Pancreas (tissue), 10 donors: ENCODE results near the gene CFAP298. TPM values are rescaled to one million over a fixed set of nuclear protein-coding genes. Genes with fewer than 3 reads are reported as not detected.

Experiments
- ATAC-seq, 4 donors: fragments of 200-7000 bp; cut with Tn5 transposase; one replicate each; pipeline versions ENCODE4 v1.8.0 to v1.9.1; 2020; ENCODE audit warnings: mild to moderate bottlenecking in 4 of 4, moderate library complexity in 4 of 4
- DNase-seq, 6 donors: peaks; one replicate each; pipeline ENCODE4 v3.0.0-alpha.2; 2020
- FAIRE-seq: peaks from 2 replicates; lab custom pipeline; 2012; peaks lifted over from hg19 to GRCh38; lab: Jason Lieb, UNC
- H3K27ac ChIP-seq, 4 donors: fragments of 200-600 bp; sonication (generic); 1 replicate in 3 of 4; 2 replicates in 1 of 4; pipeline versions ENCODE4 v1.5.0 to v1.8.0; 2020
- H3K27me3 ChIP-seq, 4 donors: fragments of 200-600 bp; one replicate each; pipeline ENCODE4 v1.8.0; 2021
- H3K36me3 ChIP-seq, 3 donors: fragments of 200-600 bp; sonication (generic) in 1 of 3; one replicate each; pipeline versions ENCODE4 v1.5.0 to v1.8.0; 2020 to 2021
- H3K4me1 ChIP-seq, 3 donors: fragments of 200-600 bp; one replicate each; pipeline ENCODE4 v1.8.0; 2021
- H3K4me3 ChIP-seq, 4 donors: fragments of 200-600 bp; sonication (generic) in 2 of 4; one replicate each; pipeline versions ENCODE4 v1.5.0 to v1.8.0; 2020 to 2021
- H3K9me3 ChIP-seq, 4 donors: fragments of 200-600 bp; one replicate each; pipeline ENCODE4 v1.8.0; 2021
- WGBS, 2 donors: extraction: QIAGEN DNeasy Blood & Tissue Kit; methylation state at CpG; one replicate each; pipeline ENCODE4 v1.1.7; 2013; 5-methylcytosine and 5-hydroxymethylcytosine counted together
- intact Hi-C, 3 donors: fragments of 100-400 bp; cut with DNase I; formaldehyde crosslinking; loops; one replicate each; pipeline versions ENCODE4 v1.11.1 to v1.14.2; 2022
- polyA plus RNA-seq, 2 donors: library from polyadenylated mRNA; stranded (reverse); fragments of 200-250 nt; gene quantifications; one replicate each; pipeline ENCODE4 v1.2.3, GENCODE V29; 2013
- total RNA-seq, 6 donors: library from RNA; stranded (reverse); fragmentation: NEBNext Ultra II Directional in 4 of 6; extraction: Animal tissue kit (Norgen Biotek cat#: 25700) in 4 of 6; gene quantifications; one replicate each; pipeline versions ENCODE4 v1.2.1 to v1.2.4, GENCODE V29; 2021 to 2023
- TF ChIP-seq, protein P1 (sequence below), 4 donors: fragments of 200-600 bp; sonication (generic) in 3 of 4; IDR thresholded peaks; one replicate each; pipeline versions ENCODE4 v1.5.0 to v1.8.0; 2021; ENCODE audit warnings: antibody characterized with exemption in 4 of 4
- donor health status: healthy with polysubstance abuse.
- donor health status: DM: no; HTN: no; CAD: no; lungs with moderate emphysema.
- donor health status: DM: no; HTN: no; CAD: no.
- donor health status: control.
- donor health status: control.
- donor health status: Bipolar disorder and iron deficiency.
- donor health status: DM: yes; HTN: yes; CAD: no.
- donor health status: DM: no; HTN: no; CAD: no.
- donor health status: DM: no; HTN: no; CAD: no.
- donor health status: DM: yes; HTN: yes; CAD: no.

The CFAP298 gene
- total and polyA plus RNA-seq, 8 donors, result 11.8 to 36.2 (median 21.1) TPM

DNA sequence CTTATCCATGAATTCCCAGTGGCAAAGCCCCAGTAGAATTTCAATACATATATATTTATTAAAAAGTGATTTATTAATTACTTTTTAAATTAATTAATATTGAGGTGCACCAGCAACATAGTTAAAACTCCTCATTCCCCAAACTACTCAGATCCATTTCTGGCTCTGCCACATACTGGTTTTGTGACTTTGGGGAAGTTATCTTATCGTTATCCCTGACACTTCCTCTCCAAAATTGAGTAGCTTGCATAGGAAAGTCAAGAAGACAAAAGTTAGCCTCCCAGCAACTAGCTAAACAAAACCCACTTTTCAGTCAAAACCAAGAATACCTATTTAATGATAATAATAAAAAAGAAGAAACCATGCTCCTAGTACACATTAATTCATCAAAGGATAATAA is 62.7 kb downstream of the CFAP298 start:
- Histone ChIP-seq H3K27ac (no peak overlapping the region), H3K9me3 (no peaks in the 10 kb centered on the region), H3K36me3 (no peaks in the 10 kb centered on the region), H3K4me1 (no peaks in the 10 kb centered on the region), H3K27me3 (no peaks in the 10 kb centered on the region), H3K4me3 (no peak overlapping the region)
- no peak for FAIRE-seq
- intact Hi-C loops, result no loop called here
- no peak for DNase-seq
- TF ChIP-seq, protein P1, sequence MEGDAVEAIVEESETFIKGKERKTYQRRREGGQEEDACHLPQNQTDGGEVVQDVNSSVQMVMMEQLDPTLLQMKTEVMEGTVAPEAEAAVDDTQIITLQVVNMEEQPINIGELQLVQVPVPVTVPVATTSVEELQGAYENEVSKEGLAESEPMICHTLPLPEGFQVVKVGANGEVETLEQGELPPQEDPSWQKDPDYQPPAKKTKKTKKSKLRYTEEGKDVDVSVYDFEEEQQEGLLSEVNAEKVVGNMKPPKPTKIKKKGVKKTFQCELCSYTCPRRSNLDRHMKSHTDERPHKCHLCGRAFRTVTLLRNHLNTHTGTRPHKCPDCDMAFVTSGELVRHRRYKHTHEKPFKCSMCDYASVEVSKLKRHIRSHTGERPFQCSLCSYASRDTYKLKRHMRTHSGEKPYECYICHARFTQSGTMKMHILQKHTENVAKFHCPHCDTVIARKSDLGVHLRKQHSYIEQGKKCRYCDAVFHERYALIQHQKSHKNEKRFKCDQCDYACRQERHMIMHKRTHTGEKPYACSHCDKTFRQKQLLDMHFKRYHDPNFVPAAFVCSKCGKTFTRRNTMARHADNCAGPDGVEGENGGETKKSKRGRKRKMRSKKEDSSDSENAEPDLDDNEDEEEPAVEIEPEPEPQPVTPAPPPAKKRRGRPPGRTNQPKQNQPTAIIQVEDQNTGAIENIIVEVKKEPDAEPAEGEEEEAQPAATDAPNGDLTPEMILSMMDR (IDR thresholded peaks at IDR 0.05), result no peak
- WGBS, 2 donors, result 55 to 70% methylated on average over 1 of the region's 1 CpG
- ATAC-seq, result no peak

Other genes with a start within 250 kb of the CFAP298 start
- gene URB1, start 219.4 kb downstream of the CFAP298 start, total RNA-seq, result 10 to 100 TPM in 1 of 6 donors, 1 to 10 TPM in 5; 5.9 to 11.0 (median 8.0) TPM
- 1 to 10 TPM; 2.9 to 4.7 TPM for gene URB1, start 219.4 kb downstream of the CFAP298 start, polyA plus RNA-seq
- gene EVA1C, start 199.7 kb downstream of the CFAP298 start, total RNA-seq, result 10 to 100 TPM in 3 of 6 donors, 1 to 10 TPM in 3; 7.9 to 13.4 (median 10.6) TPM
- 10 to 100 TPM; 20.7 to 35.9 TPM for gene EVA1C, start 199.7 kb downstream of the CFAP298 start, polyA plus RNA-seq
- gene TCP10L, start 26.9 kb downstream of the CFAP298 start, total RNA-seq, result under 1 TPM in 3 of 6 donors, not detected in 3; 0.26 to 0.47 (median 0.46) TPM
- 1 to 10 TPM in 1 of 2 donors, under 1 TPM in 1; 0.27 to 1.9 TPM for gene TCP10L, start 26.9 kb downstream of the CFAP298 start, polyA plus RNA-seq
- gene SYNJ1, start 115.6 kb upstream of the CFAP298 start, total RNA-seq, result 1 to 10 TPM; 4.3 to 9.9 (median 4.9) TPM
- 1 to 10 TPM; 3.5 to 6.1 TPM for gene SYNJ1, start 115.6 kb upstream of the CFAP298 start, polyA plus RNA-seq
- 10 to 100 TPM; 13.3 to 22.3 (median 15.9) TPM for gene PAXBP1, start 159.4 kb upstream of the CFAP298 start, total RNA-seq
- gene PAXBP1, start 159.4 kb upstream of the CFAP298 start, polyA plus RNA-seq, result 10 to 100 TPM; 16.6 to 29.2 TPM